H1 (cell line): ENCODE data around the gene SEC24C.

ENCODE experiments used
- MAX ChIP-seq: IDR thresholded peaks from 2 replicates; pipeline ENCODE4 v1.6.1; 2012; ENCODE audit warnings: inconsistent platforms
- TBP ChIP-seq: IDR thresholded peaks from 2 replicates; pipeline ENCODE4 v1.6.1; 2011; ENCODE audit warnings: low read depth, low read length, improper control_type of control experiment

- TF ChIP-seq MAX = no peak
- TF ChIP-seq TBP = no peak
These were observed 2.5 kb downstream of the SEC24C start for GRCh38 chr10:73746721-73747120.
